Measurements from ENCODE around the gene PDPK1. TPM values are rescaled to one million over a fixed set of nuclear protein-coding genes. Genes with fewer than 3 reads are reported as not detected.

The PDPK1 gene
- total and polyA plus RNA-seq, 10 donors = 6.2 to 74.5 (median 48.7) TPM

- intact Hi-C loops (cut with DNase I; ENCODE audit: low total_unique reads) = no loop called here
- peak; percentile 82 for DNase-seq
Observed at GRCh38 chr16:2527784-2528100, 10.1 kb upstream of the PDPK1 start.

GRCh38 chr16:2528161-2529060 is 9.4 kb upstream of the PDPK1 start:
- Histone ChIP-seq H3K4me3 (no peak overlapping the region), H3K27me3 (replicated peaks in 1 of 7) (no peaks in the 10 kb centered on the region), H3K4me1 (peaks cover 5 to 76% (median 26%) of the 10 kb centered on the region in 6 donors), H3K27ac (no peak overlapping the region), H3K9me3 (no peaks in the 10 kb centered on the region), H3K36me3 (peaks cover 0 to 74% (median 58%) of the 10 kb centered on the region in 6 donors)
- TF ChIP-seq POLR2A (IDR thresholded peaks at IDR 0.05) = no peak
- TF ChIP-seq POLR2AphosphoS5 (IDR thresholded peaks at IDR 0.05) = peak in 1 of 3 donors; percentile 46
- no peak for TF ChIP-seq CTCF (IDR thresholded peaks at IDR 0.05 in 8 of 11, conservative IDR thresholded peaks at IDR 0.05 in 3 of 11)
- intact Hi-C loops (cut with DNase I; ENCODE audit: low total_unique reads) = no loop called here
- WGBS, 5 donors = 93 to 98% (median 94%) methylated on average over 9 to 36 of the region's 36 CpGs
- DNase-seq = peak; percentile 78

More at GRCh38 chr16:2527784-2528100, 10.1 kb upstream of the PDPK1 start:
- Histone ChIP-seq H3K36me3 (peaks cover 0 to 81% (median 63%) of the 10 kb centered on the region in 6 donors), H3K27ac (no peak overlapping the region), H3K4me3 (no peak overlapping the region), H3K4me1 (peaks cover 5 to 73% (median 23%) of the 10 kb centered on the region in 6 donors), H3K9me3 (no peaks in the 10 kb centered on the region), H3K27me3 (replicated peaks in 1 of 7) (no peaks in the 10 kb centered on the region)
- TF ChIP-seq POLR2AphosphoS5 (IDR thresholded peaks at IDR 0.05) (peak in 1 of 3 donors; percentile 4), CTCF (IDR thresholded peaks at IDR 0.05 in 8 of 11, conservative IDR thresholded peaks at IDR 0.05 in 3 of 11) (no peak), POLR2A (IDR thresholded peaks at IDR 0.05) (no peak)
- 96 to 99% (median 96%) methylated on average over 12 to 24 of the region's 24 CpGs for WGBS, 5 donors

GRCh38 chr16:2529061-2529931 is 8.5 kb upstream of the PDPK1 start:
- Histone ChIP-seq H3K9me3 (no peaks in the 10 kb centered on the region), H3K36me3 (peaks cover 0 to 65% (median 49%) of the 10 kb centered on the region in 6 donors), H3K4me3 (no peak overlapping the region), H3K4me1 (peaks cover 5 to 76% (median 30%) of the 10 kb centered on the region in 6 donors), H3K27ac (no peak overlapping the region), H3K27me3 (replicated peaks in 1 of 7) (no peaks in the 10 kb centered on the region)
- 89 to 97% (median 92%) methylated on average over 17 to 32 of the region's 32 CpGs for WGBS, 5 donors
- DNase-seq = peak; percentile 81
- intact Hi-C loops (cut with DNase I; ENCODE audit: low total_unique reads) = no loop called here
- TF ChIP-seq POLR2AphosphoS5 (IDR thresholded peaks at IDR 0.05) = no peak
- TF ChIP-seq CTCF (IDR thresholded peaks at IDR 0.05 in 8 of 11, conservative IDR thresholded peaks at IDR 0.05 in 3 of 11) = no peak
- no peak for TF ChIP-seq POLR2A (IDR thresholded peaks at IDR 0.05)

Data from spleen (tissue), 11 donors.